Ovary (tissue), 9 donors: ENCODE results near the gene SPDYE17. TPM values are rescaled to one million over a fixed set of nuclear protein-coding genes. Genes with fewer than 3 reads are reported as not detected.
"Not testable (repeated sequence)": the region's sequence is repeated elsewhere in the genome, so short reads cannot be mapped to it uniquely, and the experiment has no call there.

ENCODE experiments used
- DNase-seq, 5 donors: peaks; one replicate each; pipeline ENCODE4 v3.0.0-alpha.2; 2019 to 2020
- H3K27ac ChIP-seq, 2 donors: fragments of 200-600 bp; one replicate each; pipeline versions ENCODE4 v1.5.1 to v1.8.0; 2019 to 2022
- H3K27me3 ChIP-seq: fragments of 200-600 bp; one replicate; pipeline ENCODE4 v1.8.0; 2022
- H3K36me3 ChIP-seq: fragments of 200-600 bp; sonication (generic); one replicate; pipeline ENCODE4 v1.5.1; 2019
- H3K4me1 ChIP-seq: one replicate; pipeline ENCODE4 v1.8.1; 2013; ENCODE audit warnings: mild to moderate bottlenecking, moderate library complexity; ENCODE audit not compliant: insufficient read depth
- H3K4me3 ChIP-seq: fragments of 200-600 bp; sonication (generic); one replicate; pipeline ENCODE4 v1.5.1; 2017
- H3K9me3 ChIP-seq, 2 donors: fragments of 200-600 bp in 1 of 2; sonication (generic) in 1 of 2; one replicate each; pipeline versions ENCODE4 v1.5.1 to v1.8.1; 2013 to 2019; ENCODE audit warnings: mild to moderate bottlenecking in 1 of 2, moderate library complexity in 1 of 2
- EP300 ChIP-seq: sonication (generic); formaldehyde crosslinking; IDR thresholded peaks from one replicate; pipeline ENCODE4 v1.6.1; 2017; ENCODE audit warnings: antibody characterized with exemption
- POLR2A ChIP-seq: fragments of 450-650 bp; IDR thresholded peaks from one replicate; pipeline ENCODE4 v1.6.1; 2017; ENCODE audit warnings: antibody characterized with exemption, mild to moderate bottlenecking, moderate library complexity
- WGBS, 3 donors: extraction: QIAGEN DNeasy Blood & Tissue Kit in 1 of 3; methylation state at CpG; one replicate each; pipeline versions ENCODE4 v1.1.5 to v1.1.7; 2013 to 2017; 5-methylcytosine and 5-hydroxymethylcytosine counted together
- intact Hi-C, 4 donors: fragments of 100-400 bp; cut with DNase I; formaldehyde crosslinking; loops; one replicate each; pipeline versions ENCODE4 v1.11.0 to v1.15.1; 2022 to 2023
- polyA plus RNA-seq, 2 donors: library from polyadenylated mRNA; stranded (reverse); fragments of 200-250 nt in 1 of 2; fragments of 350-450 nt in 1 of 2; fragmentation: Illumina TruSeq in 1 of 2; extraction: RNeasy Lipid Tissue Mini Kit (QIAGEN cat#74804) in 1 of 2; gene quantifications; one replicate each; pipeline ENCODE4 v1.2.3, GENCODE V29; 2013 to 2014
- total RNA-seq, 7 donors: library from RNA; depleted of rRNA in 2 of 7; stranded (reverse); fragments of >200 nt in 2 of 7; fragmentation: NEBNext Ultra II Directional in 3 of 7; extraction: Animal tissue kit (Norgen Biotek cat#: 25700) in 3 of 7; gene quantifications; one replicate each; pipeline versions ENCODE4 v1.1.0 to v1.2.4, GENCODE V29; 2016 to 2023
- TF ChIP-seq, protein P1 (sequence below), 3 donors: fragments of 450-650 bp in 2 of 3; fragments of 200-600 bp in 1 of 3; IDR thresholded peaks; one replicate each; pipeline versions ENCODE4 v1.5.1 to v1.8.0; 2016 to 2022; ENCODE audit warnings: antibody characterized with exemption in 3 of 3, mild to moderate bottlenecking in 1 of 3
- donor health status: DM: no; HTN: no; CAD: no; lungs with moderate emphysema.
- donor health status: DM: no; HTN: no; CAD: no.
- donor health status: Bipolar disorder and iron deficiency.
- donor health status: DM: yes; HTN: yes; CAD: no.
- donor health status: DM: no; HTN: no; CAD: no.
- donor health status: DM: yes; HTN: yes; CAD: no.

Gene SPDYE17
- total and polyA plus RNA-seq, 9 donors, result not detected

DNA sequence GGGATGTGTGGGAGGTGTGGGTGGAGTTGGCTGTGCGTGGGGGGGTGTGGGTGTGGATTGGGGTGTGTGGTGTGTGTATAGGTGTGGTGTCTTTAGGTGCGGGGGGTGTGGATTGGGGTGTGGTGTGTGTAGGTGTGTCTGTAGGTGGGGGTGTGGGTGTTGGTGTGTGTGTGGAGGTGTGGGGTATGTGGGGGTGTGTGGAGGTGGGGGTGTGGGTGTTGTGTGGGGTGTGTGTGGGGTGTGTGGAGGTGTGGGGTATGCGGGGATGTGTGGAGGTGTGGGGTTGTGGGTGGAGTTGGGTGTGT lies 33.9 kb downstream of the SPDYE17 start:
- H3K9me3 ChIP-seq, result no peaks in the 10 kb centered on the region
- H3K27me3 ChIP-seq, result no peaks in the 10 kb centered on the region
- no peak for DNase-seq
- 82 to 93% (median 90%) methylated on average over 3 of the region's 3 CpGs for WGBS, 3 donors
- intact Hi-C loops, result loop anchor here in 1 of 4 donors (5.0 kb wide), 1 partner anchor 496 kb away; no protein-coding TSS in a partner anchor
- no peaks in the 10 kb centered on the region for H3K36me3 ChIP-seq
- no peak for TF ChIP-seq POLR2A
- no peak for TF ChIP-seq EP300
- TF ChIP-seq, protein P1, sequence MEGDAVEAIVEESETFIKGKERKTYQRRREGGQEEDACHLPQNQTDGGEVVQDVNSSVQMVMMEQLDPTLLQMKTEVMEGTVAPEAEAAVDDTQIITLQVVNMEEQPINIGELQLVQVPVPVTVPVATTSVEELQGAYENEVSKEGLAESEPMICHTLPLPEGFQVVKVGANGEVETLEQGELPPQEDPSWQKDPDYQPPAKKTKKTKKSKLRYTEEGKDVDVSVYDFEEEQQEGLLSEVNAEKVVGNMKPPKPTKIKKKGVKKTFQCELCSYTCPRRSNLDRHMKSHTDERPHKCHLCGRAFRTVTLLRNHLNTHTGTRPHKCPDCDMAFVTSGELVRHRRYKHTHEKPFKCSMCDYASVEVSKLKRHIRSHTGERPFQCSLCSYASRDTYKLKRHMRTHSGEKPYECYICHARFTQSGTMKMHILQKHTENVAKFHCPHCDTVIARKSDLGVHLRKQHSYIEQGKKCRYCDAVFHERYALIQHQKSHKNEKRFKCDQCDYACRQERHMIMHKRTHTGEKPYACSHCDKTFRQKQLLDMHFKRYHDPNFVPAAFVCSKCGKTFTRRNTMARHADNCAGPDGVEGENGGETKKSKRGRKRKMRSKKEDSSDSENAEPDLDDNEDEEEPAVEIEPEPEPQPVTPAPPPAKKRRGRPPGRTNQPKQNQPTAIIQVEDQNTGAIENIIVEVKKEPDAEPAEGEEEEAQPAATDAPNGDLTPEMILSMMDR (IDR thresholded peaks at IDR 0.05), result no peak
- no peak overlapping the region for H3K4me3 ChIP-seq
- no peaks in the 10 kb centered on the region for H3K4me1 ChIP-seq
- H3K27ac ChIP-seq, result no peak overlapping the region

DNA sequence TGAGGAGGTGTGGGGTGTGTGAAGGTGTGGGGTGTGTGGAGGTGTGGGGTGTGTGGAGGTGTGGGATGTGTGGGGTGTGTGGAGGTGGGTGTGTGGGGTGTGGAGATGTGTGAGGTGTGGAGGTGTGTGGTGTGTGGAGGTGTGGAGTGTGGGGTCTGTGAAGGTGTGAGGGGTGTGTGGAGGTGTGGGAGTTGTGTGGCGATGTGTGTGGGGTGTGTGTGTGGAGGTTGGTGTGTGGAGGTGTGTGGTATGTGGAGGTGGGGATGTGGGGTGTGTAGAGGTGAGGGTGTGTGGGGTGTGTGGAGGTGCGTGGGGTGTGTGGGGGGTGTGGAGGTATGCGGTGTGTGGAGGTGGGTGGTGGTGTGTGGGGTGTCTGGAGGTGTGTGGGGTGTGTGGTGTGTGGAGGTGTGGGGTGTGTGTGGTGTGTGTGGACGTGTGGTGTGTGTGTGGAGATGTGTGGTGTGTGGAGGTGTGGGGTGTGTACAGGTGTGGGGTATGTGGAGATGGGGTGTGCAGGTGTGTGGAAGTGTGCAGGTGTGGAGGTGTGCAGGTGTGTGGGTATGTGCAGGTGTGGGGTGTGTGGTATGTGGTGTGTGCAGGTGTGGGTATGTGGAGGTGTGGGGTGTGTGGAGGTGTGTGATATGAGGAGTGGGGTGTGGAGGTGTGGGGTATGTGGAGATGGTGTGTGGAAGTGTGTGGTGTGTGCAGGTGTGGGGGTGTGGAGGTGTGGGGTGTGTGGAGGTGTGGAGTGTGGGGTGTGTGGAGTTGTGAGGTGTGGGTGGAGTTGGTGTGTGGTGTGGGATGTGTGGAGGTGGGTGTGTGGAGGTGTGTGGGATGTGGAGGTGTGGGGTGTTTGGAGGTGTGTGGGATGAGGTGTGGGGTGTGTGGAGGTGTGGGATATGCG lies 34.5 kb downstream of the SPDYE17 start:
- H3K9me3 ChIP-seq, result no peaks in the 10 kb centered on the region
- no peak for DNase-seq
- TF ChIP-seq POLR2A (no peak), EP300 (no peak)
- TF ChIP-seq, protein P1 (IDR thresholded peaks at IDR 0.05), result no peak
- WGBS, 3 donors, result 78 to 83% (median 81%) methylated on average over 5 of the region's 5 CpGs
- H3K27ac ChIP-seq, result no peak overlapping the region
- intact Hi-C loops, result loop anchor here in 1 of 4 donors (5.0 kb wide), 1 partner anchor 495 kb away; no protein-coding TSS in a partner anchor
- no peaks in the 10 kb centered on the region for H3K36me3 ChIP-seq
- H3K4me3 ChIP-seq, result no peak overlapping the region
- no peaks in the 10 kb centered on the region for H3K27me3 ChIP-seq
- no peaks in the 10 kb centered on the region for H3K4me1 ChIP-seq

DNA sequence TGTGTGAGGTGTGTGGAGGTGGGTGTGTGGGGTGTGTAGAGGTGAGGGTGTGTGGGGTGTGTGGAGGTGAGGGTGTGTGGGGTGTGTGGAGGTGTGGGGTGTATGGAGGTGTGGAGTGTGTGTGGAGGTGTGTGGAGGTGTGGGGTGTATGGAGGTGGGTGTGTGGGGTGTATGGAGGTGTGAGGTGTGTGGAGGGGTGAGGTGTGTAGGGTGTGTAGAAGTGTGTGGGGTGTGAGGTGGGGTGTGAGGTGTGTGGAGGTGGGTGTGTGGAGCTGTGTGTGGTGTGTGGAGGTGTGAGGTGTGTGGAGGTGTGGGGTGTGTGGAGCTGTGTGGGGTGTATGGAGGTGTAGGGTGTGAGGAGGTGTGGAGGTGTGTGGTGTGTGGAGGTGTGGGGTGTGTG lies 35.2 kb downstream of the SPDYE17 start:
- not testable (repeated sequence) for H3K27ac ChIP-seq, H3K9me3 ChIP-seq, DNase-seq, H3K4me1 ChIP-seq, H3K27me3 ChIP-seq, H3K36me3 ChIP-seq, H3K4me3 ChIP-seq
- intact Hi-C loops, result loop anchor here in 1 of 4 donors (5.0 kb wide), 1 partner anchor 495 kb away; no protein-coding TSS in a partner anchor

DNA sequence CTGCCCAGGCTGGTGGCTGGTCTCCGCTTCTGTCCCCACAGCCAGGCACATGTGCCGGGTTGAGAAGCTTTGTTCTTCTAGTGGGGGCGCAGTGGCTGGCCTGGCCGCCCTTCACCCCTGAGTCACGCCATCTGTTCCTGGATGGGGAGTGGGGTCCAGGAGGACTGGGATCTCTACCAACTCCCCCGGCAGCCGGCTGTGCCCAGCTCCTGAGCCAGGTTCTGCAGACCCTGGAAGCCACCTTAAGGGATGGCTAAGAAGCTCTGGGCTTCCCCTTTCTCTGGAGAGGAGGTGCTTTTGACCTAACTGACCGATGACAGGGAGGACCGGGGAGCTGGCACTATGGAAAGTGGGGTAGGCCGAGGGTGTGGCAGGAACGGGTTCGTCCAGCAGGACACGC lies 37.9 kb downstream of the SPDYE17 start:
- DNase-seq, H3K27me3 ChIP-seq, H3K27ac ChIP-seq, H3K4me3 ChIP-seq, H3K36me3 ChIP-seq, H3K9me3 ChIP-seq, H3K4me1 ChIP-seq, intact Hi-C loops: not testable (repeated sequence)
- WGBS, 3 donors, result 88 to 96% (median 89%) methylated on average over 7 to 9 of the region's 13 CpGs

DNA sequence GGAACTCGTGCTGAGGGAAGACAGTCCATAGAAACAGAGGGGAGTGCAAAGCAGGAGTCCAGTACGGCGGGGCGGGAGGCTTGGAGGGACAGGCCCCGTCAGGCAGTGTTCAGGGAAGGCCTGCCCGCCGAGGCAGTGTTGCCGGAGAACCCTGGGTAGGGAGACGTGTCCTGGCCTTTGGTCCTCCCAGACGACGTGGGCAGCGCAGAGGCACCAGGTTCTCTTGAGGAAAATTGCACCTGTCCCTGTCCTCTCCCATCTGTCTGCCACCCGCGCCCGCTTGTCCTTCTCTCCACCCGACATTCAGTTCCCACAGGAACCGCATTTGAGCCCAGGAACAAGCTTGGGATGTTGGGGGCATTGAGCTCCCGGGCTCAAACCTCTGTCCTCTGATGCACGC lies 38.3 kb downstream of the SPDYE17 start:
- H3K27me3 ChIP-seq, DNase-seq, intact Hi-C loops, H3K36me3 ChIP-seq, H3K27ac ChIP-seq, H3K4me1 ChIP-seq, H3K4me3 ChIP-seq, H3K9me3 ChIP-seq: not testable (repeated sequence)
- 88 to 92% (median 91%) methylated on average over 18 to 19 of the region's 19 CpGs for WGBS, 3 donors

DNA sequence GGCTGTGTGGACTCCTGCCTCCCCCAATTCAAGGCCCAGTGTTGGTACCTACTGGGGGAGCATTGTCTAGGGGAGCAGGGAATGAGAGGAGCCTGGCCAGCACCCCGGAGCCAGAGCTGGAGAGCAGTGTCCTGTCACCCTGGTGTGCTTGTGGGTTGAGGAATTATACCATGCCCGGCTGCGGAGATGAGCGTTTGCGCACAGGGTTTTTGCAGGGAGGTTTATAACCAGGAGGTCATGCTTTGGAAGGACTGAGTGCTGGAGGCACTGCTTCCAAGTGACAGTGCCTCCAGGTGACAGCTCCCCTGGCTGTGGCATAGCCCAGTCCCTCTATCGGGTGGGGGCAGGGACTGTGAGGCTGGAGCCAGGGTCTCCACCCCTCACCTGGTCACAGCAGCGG lies 39.3 kb downstream of the SPDYE17 start:
- DNase-seq, H3K27ac ChIP-seq, H3K9me3 ChIP-seq, intact Hi-C loops, H3K4me3 ChIP-seq, H3K27me3 ChIP-seq, H3K36me3 ChIP-seq, H3K4me1 ChIP-seq: not testable (repeated sequence)
- WGBS, 3 donors, result 91 to 100% (median 96%) methylated on average over 5 of the region's 7 CpGs

DNA sequence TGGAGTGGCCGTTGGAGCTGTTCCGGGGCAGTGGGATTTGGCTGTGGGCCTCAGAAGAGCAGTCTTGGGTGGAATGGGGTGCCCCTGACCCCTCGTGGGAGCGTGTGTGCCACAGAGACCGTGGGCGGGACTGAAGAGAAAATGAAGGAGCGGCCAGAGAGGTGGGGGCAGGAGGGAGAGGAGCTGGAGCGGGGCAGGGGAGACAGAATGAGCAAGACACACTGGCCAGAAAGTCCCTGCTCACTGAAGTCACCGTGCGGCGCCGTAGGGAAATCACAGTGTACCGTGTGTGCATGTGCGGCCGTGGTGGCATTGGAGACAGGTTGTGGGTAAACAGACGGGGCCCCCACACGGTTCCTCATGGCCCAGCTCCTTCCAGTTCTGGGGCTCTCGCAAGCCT lies 40.0 kb downstream of the SPDYE17 start:
- DNase-seq, H3K4me1 ChIP-seq, H3K27me3 ChIP-seq, H3K27ac ChIP-seq, H3K9me3 ChIP-seq, intact Hi-C loops, H3K36me3 ChIP-seq, H3K4me3 ChIP-seq: not testable (repeated sequence)
- WGBS, 3 donors, result 70 to 80% (median 77%) methylated on average over 10 to 14 of the region's 18 CpGs

DNA sequence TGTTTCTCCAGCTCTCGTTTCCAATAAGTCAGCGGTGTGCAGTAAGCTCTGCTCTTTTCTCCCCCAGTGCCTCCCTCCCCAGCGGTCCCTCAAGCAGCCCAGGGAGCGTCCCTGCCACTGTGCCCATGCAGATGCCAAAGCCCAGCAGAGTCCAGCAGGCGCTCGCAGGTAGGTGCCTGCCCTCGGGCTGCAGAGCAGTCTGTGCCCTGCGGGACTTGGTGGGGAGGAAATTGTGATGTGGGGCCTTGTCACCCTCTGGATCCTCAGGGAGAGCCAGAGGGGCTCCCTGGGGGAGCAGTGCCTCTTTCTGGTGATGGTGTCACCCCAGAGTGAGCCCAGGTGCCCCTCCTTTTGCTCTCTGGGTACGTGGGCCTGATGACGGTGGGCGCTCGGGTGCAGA lies 42.0 kb downstream of the SPDYE17 start:
- intact Hi-C loops, H3K4me3 ChIP-seq, DNase-seq, H3K27me3 ChIP-seq, H3K4me1 ChIP-seq, H3K36me3 ChIP-seq, H3K9me3 ChIP-seq, H3K27ac ChIP-seq: not testable (repeated sequence)
- 83 to 96% (median 92%) methylated on average over 6 to 8 of the region's 12 CpGs for WGBS, 3 donors

DNA sequence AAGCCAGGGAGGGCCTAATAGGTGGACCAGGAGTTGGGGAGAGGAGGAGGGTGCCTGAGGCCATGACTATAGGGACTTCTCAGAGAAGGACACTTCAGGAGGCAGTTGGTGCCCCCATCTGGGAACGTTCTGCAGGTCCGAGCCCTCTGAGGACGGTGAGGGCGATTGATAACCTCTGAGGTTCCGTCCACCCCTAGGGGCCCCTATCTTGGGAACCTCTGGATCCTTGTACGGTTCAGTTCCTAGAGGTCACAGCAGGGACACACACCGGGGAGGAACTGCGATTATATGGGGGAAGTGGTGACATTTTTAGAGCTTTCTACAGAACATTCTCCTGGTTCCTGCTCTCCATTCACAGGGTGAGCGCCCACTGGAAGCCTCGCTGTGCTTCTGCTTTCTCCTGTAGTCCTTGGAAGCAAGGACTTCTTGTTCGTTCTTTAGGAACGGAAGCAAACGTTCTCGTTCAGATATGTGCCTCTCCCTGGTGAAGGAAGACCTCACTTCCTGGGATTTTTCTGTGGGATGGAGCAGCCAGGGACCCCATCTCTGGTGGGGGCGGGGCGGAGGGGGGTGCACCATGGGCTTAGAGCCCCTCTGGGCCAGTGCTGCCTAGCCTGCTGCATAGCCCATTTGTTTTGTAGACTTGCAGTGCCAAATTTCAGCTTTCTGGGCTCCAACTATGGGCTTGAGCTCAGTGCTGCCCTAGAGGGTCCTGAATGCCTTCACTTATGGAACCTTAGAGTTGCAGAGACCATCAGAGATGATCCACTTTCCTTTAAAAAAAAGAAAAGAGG lies 46.0 kb downstream of the SPDYE17 start:
- DNase-seq, H3K27me3 ChIP-seq, H3K36me3 ChIP-seq, H3K4me1 ChIP-seq, intact Hi-C loops, H3K27ac ChIP-seq, H3K4me3 ChIP-seq, H3K9me3 ChIP-seq: not testable (repeated sequence)
- 85 to 88% (median 87%) methylated on average over 8 to 13 of the region's 16 CpGs for WGBS, 3 donors
